GM21367 (cell line): ENCODE results near the gene WDFY2.

ENCODE experiments used
- ATAC-seq: cut with Tn5 transposase; IDR thresholded peaks from one replicate; pipeline ENCODE4 v1.9.1; 2021; ENCODE audit not compliant: unreplicated experiment

WDFY2 gene

GRCh38 chr13:51600703-51601102 is 16.4 kb downstream of the WDFY2 start:
- ATAC-seq: no peak

- ATAC-seq: no peak
Observed at GRCh38 chr13:51601601-51602565, 17.6 kb downstream of the WDFY2 start.

- no peak for ATAC-seq
Observed at GRCh38 chr13:51603716-51604115, 19.5 kb downstream of the WDFY2 start.

GRCh38 chr13:51605698-51606097 is 21.4 kb downstream of the WDFY2 start:
- ATAC-seq: no peak

- no peak for ATAC-seq
Observed at GRCh38 chr13:51607165-51607564, 22.9 kb downstream of the WDFY2 start.

- ATAC-seq: no peak
Observed at GRCh38 chr13:51608857-51609406, 24.7 kb downstream of the WDFY2 start.

GRCh38 chr13:51612867-51613266 is 28.6 kb downstream of the WDFY2 start:
- no peak for ATAC-seq

GRCh38 chr13:51613535-51613934 is 29.3 kb downstream of the WDFY2 start:
- ATAC-seq: no peak

- ATAC-seq: no peak
Observed at GRCh38 chr13:51614350-51614786, 30.1 kb downstream of the WDFY2 start.

- no peak for ATAC-seq
Observed at GRCh38 chr13:51618626-51619025, 34.4 kb downstream of the WDFY2 start.

- ATAC-seq: no peak
Observed at GRCh38 chr13:51619614-51620013, 35.4 kb downstream of the WDFY2 start.

- ATAC-seq: no peak
Observed at GRCh38 chr13:51620165-51620983, 36.1 kb downstream of the WDFY2 start.

- ATAC-seq: no peak
Observed at GRCh38 chr13:51621602-51622001, 37.3 kb downstream of the WDFY2 start.

- no peak for ATAC-seq
Observed at GRCh38 chr13:51623473-51623872, 39.2 kb downstream of the WDFY2 start.

- ATAC-seq: no peak
Observed at GRCh38 chr13:51624207-51624606, 39.9 kb downstream of the WDFY2 start.

GRCh38 chr13:51624695-51625345 is 40.6 kb downstream of the WDFY2 start:
- ATAC-seq: no peak

GRCh38 chr13:51625555-51626345 is 41.5 kb downstream of the WDFY2 start:
- ATAC-seq: no peak

GRCh38 chr13:51626749-51627148 is 42.5 kb downstream of the WDFY2 start:
- no peak for ATAC-seq

GRCh38 chr13:51628059-51628852 is 44.0 kb downstream of the WDFY2 start:
- no peak for ATAC-seq
